Liver (tissue), 9 donors: Measurements from ENCODE around the gene NOSIP. TPM values are rescaled to one million over a fixed set of nuclear protein-coding genes. Genes with fewer than 3 reads are reported as not detected.
"Not testable (repeated sequence)": the region's sequence is repeated elsewhere in the genome, so short reads cannot be mapped to it uniquely, and the experiment has no call there.

Experiments used
- DNase-seq: peaks from one replicate; pipeline ENCODE4 v3.0.0-alpha.2; 2017; ENCODE audit warnings: low spot score
- H3K27ac ChIP-seq, 2 donors: one replicate each; pipeline ENCODE4 v1.7.0; 2013; ENCODE audit warnings: inconsistent platforms in 2 of 2, low read length in 2 of 2, control low read depth in 1 of 2, low read depth in 1 of 2, mild to moderate bottlenecking in 1 of 2
- H3K27me3 ChIP-seq, 4 donors: one replicate each; pipeline versions ENCODE4 v1.6.1 to v1.7.0; 2013; ENCODE audit warnings: low read length in 3 of 4, inconsistent platforms in 1 of 4, mild to moderate bottlenecking in 1 of 4, moderate library complexity in 1 of 4; ENCODE audit not compliant: control insufficient read depth in 4 of 4, insufficient read depth in 4 of 4
- H3K36me3 ChIP-seq, 4 donors: one replicate each; pipeline versions ENCODE4 v1.6.1 to v1.7.0; 2013; ENCODE audit warnings: low read length in 3 of 4, mild to moderate bottlenecking in 3 of 4, low read depth in 1 of 4, moderate library complexity in 1 of 4; ENCODE audit not compliant: control insufficient read depth in 4 of 4, insufficient read depth in 3 of 4
- H3K4me1 ChIP-seq, 4 donors: one replicate each; pipeline versions ENCODE4 v1.6.1 to v1.7.0; 2013; ENCODE audit warnings: low read length in 3 of 4, mild to moderate bottlenecking in 3 of 4, moderate library complexity in 1 of 4; ENCODE audit not compliant: control insufficient read depth in 4 of 4, insufficient read depth in 4 of 4
- H3K4me3 ChIP-seq, 3 donors: one replicate each; pipeline versions ENCODE4 v1.6.1 to v1.7.0; 2013; ENCODE audit warnings: low read length in 3 of 3, control low read depth in 1 of 3, low read depth in 1 of 3, mild to moderate bottlenecking in 1 of 3
- H3K9ac ChIP-seq, 2 donors: one replicate each; pipeline ENCODE4 v1.7.0; 2013; ENCODE audit warnings: low read length in 2 of 2, mild to moderate bottlenecking in 2 of 2, moderate library complexity in 2 of 2, control low read depth in 1 of 2, low read depth in 1 of 2
- H3K9me3 ChIP-seq, 4 donors: one replicate each; pipeline versions ENCODE4 v1.6.1 to v1.7.0; 2013; ENCODE audit warnings: low read length in 3 of 4; ENCODE audit not compliant: control insufficient read depth in 4 of 4
- EGR1 ChIP-seq, 2 donors: IDR thresholded peaks; 2 replicates each; pipeline ENCODE4 v1.6.1; 2016 to 2018; ENCODE audit warnings: antibody characterized with exemption in 2 of 2, low read depth in 2 of 2
- FOXA2 ChIP-seq: IDR thresholded peaks from 2 replicates; pipeline ENCODE4 v1.6.1; 2016; ENCODE audit warnings: antibody characterized with exemption
- GABPA ChIP-seq, 2 donors: IDR thresholded peaks in 1 of 2; conservative IDR thresholded peaks in 1 of 2; 2 replicates each; pipeline ENCODE4 v1.6.1; 2016; ENCODE audit warnings: antibody characterized with exemption in 2 of 2, mild to moderate bottlenecking in 1 of 2, moderate library complexity in 1 of 2
- HNF4A ChIP-seq, 2 donors: conservative IDR thresholded peaks; 2 replicates each; pipeline ENCODE4 v1.6.1; 2016; ENCODE audit warnings: antibody characterized with exemption in 2 of 2, mild to moderate bottlenecking in 2 of 2
- HNF4G ChIP-seq: IDR thresholded peaks from 2 replicates; pipeline ENCODE4 v1.6.1; 2016; ENCODE audit warnings: antibody characterized with exemption
- JUND ChIP-seq, 2 donors: IDR thresholded peaks; 2 replicates each; pipeline ENCODE4 v1.6.1; 2016; ENCODE audit warnings: antibody characterized with exemption in 2 of 2
- NR2F2 ChIP-seq: IDR thresholded peaks from 2 replicates; pipeline ENCODE4 v1.6.1; 2016; ENCODE audit warnings: antibody characterized with exemption
- RAD21 ChIP-seq, 2 donors: IDR thresholded peaks; 2 replicates each; pipeline ENCODE4 v1.6.1; 2016; ENCODE audit warnings: antibody characterized with exemption in 2 of 2, mild to moderate bottlenecking in 2 of 2
- RXRA ChIP-seq, 2 donors: IDR thresholded peaks; 2 replicates each; pipeline ENCODE4 v1.6.1; 2017 to 2018; ENCODE audit warnings: antibody characterized with exemption in 2 of 2, mild to moderate bottlenecking in 1 of 2
- SP1 ChIP-seq: IDR thresholded peaks from 2 replicates; pipeline ENCODE4 v1.6.1; 2018; ENCODE audit warnings: antibody characterized with exemption, mild to moderate bottlenecking
- YY1 ChIP-seq: IDR thresholded peaks from 2 replicates; pipeline ENCODE4 v1.6.1; 2016; ENCODE audit warnings: antibody characterized with exemption, mild to moderate bottlenecking
- WGBS: extraction: QIAGEN DNeasy Blood & Tissue Kit; methylation state at CpG from one replicate; pipeline ENCODE4 v1.1.7; 2013; 5-methylcytosine and 5-hydroxymethylcytosine counted together
- polyA plus RNA-seq, 2 donors: library from polyadenylated mRNA; stranded (reverse) in 1 of 2; unstranded in 1 of 2; fragments of 200-250 nt in 1 of 2; fragments of >200 nt in 1 of 2; fragmentation: Nextera tagmentation in 1 of 2; extraction: Ambion mirVana in 1 of 2; gene quantifications; one replicate each; pipeline versions ENCODE4 v1.2.1 to v1.2.3, GENCODE V29; 2013 to 2015
- total RNA-seq, 2 donors: library from RNA; depleted of rRNA; stranded (reverse); fragments of >200 nt; gene quantifications; one replicate each; pipeline ENCODE4 v1.2.3, GENCODE V29; 2014
- TF ChIP-seq, protein P1 (sequence below): IDR thresholded peaks from 2 replicates; pipeline ENCODE4 v1.6.1; 2016; ENCODE audit warnings: antibody characterized with exemption
- TF ChIP-seq, protein P2 (sequence below): fragments of 150-350 bp; IDR thresholded peaks from 2 replicates; pipeline ENCODE4 v1.5.1; 2017; ENCODE audit warnings: improper control_type of control experiment, low read depth, low read length; ENCODE audit not compliant: missing input control
- TF ChIP-seq, protein P3 (sequence below): IDR thresholded peaks from 2 replicates; pipeline ENCODE4 v1.6.1; 2016; ENCODE audit warnings: antibody characterized with exemption
- TF ChIP-seq, protein P4 (sequence below): IDR thresholded peaks from 2 replicates; pipeline ENCODE4 v1.6.1; 2016; ENCODE audit warnings: antibody characterized with exemption, mild to moderate bottlenecking
- donor health status: healthy.
- donor health status: healthy.
- donor health status: healthy.
- donor health status: healthy.
- donor health status: healthy.

NOSIP gene
- total and polyA plus RNA-seq, 4 donors = 19.3 to 45.2 (median 30.5) TPM

DNA sequence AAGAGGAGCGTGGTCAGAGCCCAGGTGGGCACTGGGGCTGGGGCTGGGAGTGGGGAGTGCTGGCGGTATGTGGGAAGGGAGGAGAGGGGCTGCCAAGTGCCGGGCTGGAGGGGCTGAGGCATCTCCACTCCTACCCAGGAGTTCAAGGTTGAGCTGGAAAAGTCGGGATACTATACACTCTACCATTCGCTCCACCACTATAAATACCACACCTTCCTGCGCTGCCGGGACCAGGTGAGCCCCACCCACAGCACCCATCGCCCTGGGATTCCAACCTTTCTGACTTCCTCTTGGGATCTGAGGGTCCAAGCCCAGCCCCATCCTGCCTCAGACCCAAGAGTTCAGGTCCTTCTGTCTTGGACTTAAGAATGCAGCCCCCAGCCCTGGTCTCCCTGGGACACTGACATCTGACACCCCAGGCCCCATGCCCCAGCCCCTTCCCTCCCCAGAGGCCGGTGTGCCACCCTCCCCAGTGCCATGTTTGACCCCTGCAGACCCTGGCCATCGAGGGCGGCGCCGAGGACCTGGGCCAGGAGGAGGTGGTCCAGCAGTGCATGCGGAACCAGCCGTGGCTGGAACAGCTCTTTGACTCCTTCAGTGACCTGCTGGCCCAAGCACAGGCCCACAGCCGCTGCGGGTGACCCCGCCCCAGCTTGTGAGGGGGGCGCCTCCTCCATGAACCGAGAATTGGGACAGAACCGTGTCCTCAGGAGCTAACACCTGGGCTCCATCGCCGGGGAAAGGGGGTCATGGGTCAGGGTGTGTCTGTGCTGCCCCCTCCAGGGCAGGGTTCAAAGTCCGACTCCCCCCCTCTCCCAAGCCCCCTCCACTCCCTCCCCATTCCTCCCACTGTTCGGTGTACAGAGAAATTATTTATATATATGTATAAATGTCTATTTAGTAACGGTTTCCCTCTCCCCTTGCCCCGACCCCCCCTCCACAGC is 44.9 kb upstream of the NOSIP start:
- no peaks in the 10 kb centered on the region for H3K4me1 ChIP-seq
- H3K4me3 ChIP-seq = no peak overlapping the region
- no peaks in the 10 kb centered on the region for H3K9me3 ChIP-seq
- DNase-seq = no peak
- WGBS = 88% methylated on average over 27 of the region's 27 CpGs
- TF ChIP-seq EGR1 (IDR thresholded peaks at IDR 0.05; ENCODE audit: low read depth in 2 of 2) (no peak), GABPA (IDR thresholded peaks at IDR 0.05 in 1 of 2, conservative IDR thresholded peaks at IDR 0.05 in 1 of 2) (no peak), NR2F2 (no peak), HNF4A (conservative IDR thresholded peaks at IDR 0.05) (no peak), SP1 (no peak), RXRA (IDR thresholded peaks at IDR 0.05) (no peak), FOXA2 (no peak), RAD21 (IDR thresholded peaks at IDR 0.05) (no peak), JUND (IDR thresholded peaks at IDR 0.05) (no peak), HNF4G (no peak), YY1 (no peak)
- TF ChIP-seq, protein P1, sequence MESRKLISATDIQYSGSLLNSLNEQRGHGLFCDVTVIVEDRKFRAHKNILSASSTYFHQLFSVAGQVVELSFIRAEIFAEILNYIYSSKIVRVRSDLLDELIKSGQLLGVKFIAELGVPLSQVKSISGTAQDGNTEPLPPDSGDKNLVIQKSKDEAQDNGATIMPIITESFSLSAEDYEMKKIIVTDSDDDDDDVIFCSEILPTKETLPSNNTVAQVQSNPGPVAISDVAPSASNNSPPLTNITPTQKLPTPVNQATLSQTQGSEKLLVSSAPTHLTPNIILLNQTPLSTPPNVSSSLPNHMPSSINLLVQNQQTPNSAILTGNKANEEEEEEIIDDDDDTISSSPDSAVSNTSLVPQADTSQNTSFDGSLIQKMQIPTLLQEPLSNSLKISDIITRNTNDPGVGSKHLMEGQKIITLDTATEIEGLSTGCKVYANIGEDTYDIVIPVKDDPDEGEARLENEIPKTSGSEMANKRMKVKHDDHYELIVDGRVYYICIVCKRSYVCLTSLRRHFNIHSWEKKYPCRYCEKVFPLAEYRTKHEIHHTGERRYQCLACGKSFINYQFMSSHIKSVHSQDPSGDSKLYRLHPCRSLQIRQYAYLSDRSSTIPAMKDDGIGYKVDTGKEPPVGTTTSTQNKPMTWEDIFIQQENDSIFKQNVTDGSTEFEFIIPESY = no peak
- TF ChIP-seq, protein P2, sequence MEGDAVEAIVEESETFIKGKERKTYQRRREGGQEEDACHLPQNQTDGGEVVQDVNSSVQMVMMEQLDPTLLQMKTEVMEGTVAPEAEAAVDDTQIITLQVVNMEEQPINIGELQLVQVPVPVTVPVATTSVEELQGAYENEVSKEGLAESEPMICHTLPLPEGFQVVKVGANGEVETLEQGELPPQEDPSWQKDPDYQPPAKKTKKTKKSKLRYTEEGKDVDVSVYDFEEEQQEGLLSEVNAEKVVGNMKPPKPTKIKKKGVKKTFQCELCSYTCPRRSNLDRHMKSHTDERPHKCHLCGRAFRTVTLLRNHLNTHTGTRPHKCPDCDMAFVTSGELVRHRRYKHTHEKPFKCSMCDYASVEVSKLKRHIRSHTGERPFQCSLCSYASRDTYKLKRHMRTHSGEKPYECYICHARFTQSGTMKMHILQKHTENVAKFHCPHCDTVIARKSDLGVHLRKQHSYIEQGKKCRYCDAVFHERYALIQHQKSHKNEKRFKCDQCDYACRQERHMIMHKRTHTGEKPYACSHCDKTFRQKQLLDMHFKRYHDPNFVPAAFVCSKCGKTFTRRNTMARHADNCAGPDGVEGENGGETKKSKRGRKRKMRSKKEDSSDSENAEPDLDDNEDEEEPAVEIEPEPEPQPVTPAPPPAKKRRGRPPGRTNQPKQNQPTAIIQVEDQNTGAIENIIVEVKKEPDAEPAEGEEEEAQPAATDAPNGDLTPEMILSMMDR = no peak
- TF ChIP-seq, protein P3, sequence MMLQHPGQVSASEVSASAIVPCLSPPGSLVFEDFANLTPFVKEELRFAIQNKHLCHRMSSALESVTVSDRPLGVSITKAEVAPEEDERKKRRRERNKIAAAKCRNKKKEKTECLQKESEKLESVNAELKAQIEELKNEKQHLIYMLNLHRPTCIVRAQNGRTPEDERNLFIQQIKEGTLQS = no peak
- TF ChIP-seq, protein P4, sequence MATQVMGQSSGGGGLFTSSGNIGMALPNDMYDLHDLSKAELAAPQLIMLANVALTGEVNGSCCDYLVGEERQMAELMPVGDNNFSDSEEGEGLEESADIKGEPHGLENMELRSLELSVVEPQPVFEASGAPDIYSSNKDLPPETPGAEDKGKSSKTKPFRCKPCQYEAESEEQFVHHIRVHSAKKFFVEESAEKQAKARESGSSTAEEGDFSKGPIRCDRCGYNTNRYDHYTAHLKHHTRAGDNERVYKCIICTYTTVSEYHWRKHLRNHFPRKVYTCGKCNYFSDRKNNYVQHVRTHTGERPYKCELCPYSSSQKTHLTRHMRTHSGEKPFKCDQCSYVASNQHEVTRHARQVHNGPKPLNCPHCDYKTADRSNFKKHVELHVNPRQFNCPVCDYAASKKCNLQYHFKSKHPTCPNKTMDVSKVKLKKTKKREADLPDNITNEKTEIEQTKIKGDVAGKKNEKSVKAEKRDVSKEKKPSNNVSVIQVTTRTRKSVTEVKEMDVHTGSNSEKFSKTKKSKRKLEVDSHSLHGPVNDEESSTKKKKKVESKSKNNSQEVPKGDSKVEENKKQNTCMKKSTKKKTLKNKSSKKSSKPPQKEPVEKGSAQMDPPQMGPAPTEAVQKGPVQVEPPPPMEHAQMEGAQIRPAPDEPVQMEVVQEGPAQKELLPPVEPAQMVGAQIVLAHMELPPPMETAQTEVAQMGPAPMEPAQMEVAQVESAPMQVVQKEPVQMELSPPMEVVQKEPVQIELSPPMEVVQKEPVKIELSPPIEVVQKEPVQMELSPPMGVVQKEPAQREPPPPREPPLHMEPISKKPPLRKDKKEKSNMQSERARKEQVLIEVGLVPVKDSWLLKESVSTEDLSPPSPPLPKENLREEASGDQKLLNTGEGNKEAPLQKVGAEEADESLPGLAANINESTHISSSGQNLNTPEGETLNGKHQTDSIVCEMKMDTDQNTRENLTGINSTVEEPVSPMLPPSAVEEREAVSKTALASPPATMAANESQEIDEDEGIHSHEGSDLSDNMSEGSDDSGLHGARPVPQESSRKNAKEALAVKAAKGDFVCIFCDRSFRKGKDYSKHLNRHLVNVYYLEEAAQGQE = no peak
- no peaks in the 10 kb centered on the region for H3K27me3 ChIP-seq
- H3K36me3 ChIP-seq = peaks cover 2 to 20% (median 9%) of the 10 kb centered on the region in 4 donors
- no peak overlapping the region for H3K9ac ChIP-seq
- H3K27ac ChIP-seq = no peak overlapping the region

DNA sequence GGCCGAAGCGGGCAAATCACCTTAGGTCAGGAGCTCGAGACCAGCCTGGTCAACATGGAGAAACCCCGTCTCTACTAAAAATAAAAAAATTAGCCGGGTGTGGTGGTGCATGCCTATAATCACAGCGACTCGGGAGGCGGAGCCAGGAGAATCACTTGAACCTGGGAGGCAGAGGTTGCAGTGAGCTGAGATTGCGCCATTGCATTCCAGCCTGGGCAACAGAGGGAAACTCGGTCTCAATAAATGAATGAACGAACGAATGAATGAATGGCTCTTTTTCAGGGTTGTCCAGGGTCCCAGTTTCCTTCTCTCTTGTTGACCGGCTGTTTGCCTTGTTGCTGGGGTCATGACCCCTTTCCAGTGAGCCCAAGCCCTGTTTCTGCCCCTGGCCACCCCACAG is 37.5 kb upstream of the NOSIP start:
- H3K9ac ChIP-seq, H3K27me3 ChIP-seq, DNase-seq, H3K9me3 ChIP-seq, H3K4me1 ChIP-seq, H3K4me3 ChIP-seq, H3K27ac ChIP-seq: not testable (repeated sequence)
- 93% methylated on average over 13 of the region's 13 CpGs for WGBS
- peaks cover 8 to 43% (median 14%) of the 10 kb centered on the region in 4 donors for H3K36me3 ChIP-seq
